GM23338 (cell line): ENCODE measurements around the gene MAGED4. TPM values are rescaled to one million over a fixed set of nuclear protein-coding genes. Genes with fewer than 3 reads are reported as not detected.

Experiments
- ATAC-seq: fragments of 200-7000 bp; cut with Tn5 transposase; 3 replicates; pipeline ENCODE4 v1.9.1; 2020
- DNase-seq: peaks from one replicate; pipeline ENCODE4 v3.0.0-alpha.2; 2015; ENCODE audit warnings: low spot score
- H2AFZ ChIP-seq: fragments of 200-600 bp; sonication (generic); 2 replicates; pipeline ENCODE4 v1.8.0; 2016; ENCODE audit warnings: antibody characterized with exemption, mild to moderate bottlenecking, moderate library complexity
- H3F3A ChIP-seq: fragments of 200-600 bp; sonication (generic); replicated peaks from 2 replicates; pipeline ENCODE4 v1.8.0; 2017; ENCODE audit warnings: antibody characterized with exemption, mixed run types, low read depth
- H3K27ac ChIP-seq: fragments of 200-600 bp; sonication (generic); 2 replicates; pipeline ENCODE4 v1.6.1; 2016; ENCODE audit warnings: low read depth
- H3K27me3 ChIP-seq: fragments of 200-600 bp; sonication (generic); 2 replicates; pipeline ENCODE4 v1.8.0; 2016; ENCODE audit warnings: mild to moderate bottlenecking, mixed run types, moderate library complexity; ENCODE audit not compliant: insufficient read depth
- H3K36me3 ChIP-seq: fragments of 200-600 bp; sonication (generic); 2 replicates; pipeline ENCODE4 v1.8.0; 2016; ENCODE audit warnings: mild to moderate bottlenecking; ENCODE audit not compliant: insufficient read depth
- H3K4me1 ChIP-seq: fragments of 200-600 bp; sonication (generic); 2 replicates; pipeline ENCODE4 v1.8.0; 2016; ENCODE audit warnings: mild to moderate bottlenecking, moderate library complexity; ENCODE audit not compliant: insufficient read depth
- H3K4me2 ChIP-seq: fragments of 200-600 bp; sonication (generic); 2 replicates; pipeline ENCODE4 v1.7.1; 2017; ENCODE audit warnings: mixed run types
- H3K4me3 ChIP-seq: fragments of 200-600 bp; sonication (generic); 2 replicates; pipeline ENCODE4 v1.6.1; 2016; ENCODE audit warnings: mixed run types
- H3K79me2 ChIP-seq: fragments of 200-600 bp; sonication (generic); replicated peaks from 2 replicates; pipeline ENCODE4 v1.8.0; 2017; ENCODE audit warnings: mild to moderate bottlenecking; ENCODE audit not compliant: insufficient read depth
- H3K9me2 ChIP-seq: fragments of 200-600 bp; sonication (generic); 2 replicates; pipeline ENCODE4 v1.8.0; 2017; ENCODE audit not compliant: insufficient read depth
- H4K20me1 ChIP-seq: fragments of 200-600 bp; sonication (generic); replicated peaks from 2 replicates; pipeline ENCODE4 v1.8.0; 2017; ENCODE audit warnings: mild to moderate bottlenecking; ENCODE audit not compliant: insufficient read depth
- H3K27ac Mint-ChIP-seq: 2 replicates; pipeline ENCODE4 v1.8.0; 2020; ENCODE audit warnings: inconsistent platforms, mild to moderate bottlenecking, moderate library complexity, mixed read lengths
- H3K27me3 Mint-ChIP-seq: 3 replicates; pipeline ENCODE4 v1.8.0; 2022; ENCODE audit warnings: low read depth, mild to moderate bottlenecking, moderate library complexity, mixed read lengths, inconsistent platforms; ENCODE audit not compliant: insufficient read depth, poor library complexity
- H3K36me3 Mint-ChIP-seq: 3 replicates; pipeline ENCODE4 v1.8.0; 2021; ENCODE audit warnings: low read depth, mild to moderate bottlenecking, inconsistent platforms, moderate library complexity, mixed read lengths
- H3K4me1 Mint-ChIP-seq: 3 replicates; pipeline ENCODE4 v1.8.0; 2020; ENCODE audit warnings: mild to moderate bottlenecking, inconsistent platforms, mixed read lengths
- H3K4me3 Mint-ChIP-seq: 3 replicates; pipeline ENCODE4 v1.8.0; 2021; ENCODE audit warnings: moderate library complexity, mild to moderate bottlenecking, inconsistent platforms, mixed read lengths
- H3K9me3 Mint-ChIP-seq: 3 replicates; pipeline ENCODE4 v1.8.0; 2020; ENCODE audit warnings: moderate library complexity, mild to moderate bottlenecking, inconsistent platforms, mixed read lengths
- CTCF ChIP-seq, 2 experiments: fragments of 200-600 bp in 1 of 2; sonication (generic) in 1 of 2; conservative IDR thresholded peaks; 2 replicates each; pipeline versions ENCODE4 v1.5.1 to v1.6.1; 2016 to 2017; ENCODE audit warnings: antibody characterized with exemption in 2 of 2, low read depth in 2 of 2, mild to moderate bottlenecking in 2 of 2, moderate library complexity in 1 of 2
- ETS1 ChIP-seq: IDR thresholded peaks from 2 replicates; pipeline ENCODE4 v1.6.1; 2016; ENCODE audit warnings: antibody characterized with exemption
- EZH2phosphoT487 ChIP-seq: fragments of 200-600 bp; sonication (generic); IDR thresholded peaks from one replicate; pipeline ENCODE4 v1.8.1; 2018; ENCODE audit warnings: antibody characterized with exemption; ENCODE audit not compliant: unreplicated experiment
- JUNB ChIP-seq: IDR thresholded peaks from one replicate; pipeline ENCODE4 v1.6.1; 2016; ENCODE audit warnings: antibody characterized with exemption; ENCODE audit not compliant: unreplicated experiment
- NANOG ChIP-seq: IDR thresholded peaks from 2 replicates; pipeline ENCODE4 v1.6.1; 2016; ENCODE audit warnings: antibody characterized with exemption, borderline replicate concordance
- POLR2AphosphoS5 ChIP-seq: IDR thresholded peaks from 2 replicates; pipeline ENCODE4 v1.6.1; 2016; ENCODE audit warnings: antibody characterized with exemption, low read depth
- ZNF331 ChIP-seq: fragments of 250-450 bp; sonication (Bioruptor Pico); IDR thresholded peaks from 2 replicates; pipeline ENCODE4 v1.5.0; 2020; ENCODE audit warnings: low read depth, mild to moderate bottlenecking, moderate library complexity
- ZNF462 ChIP-seq: fragments of 250-450 bp; sonication (Bioruptor Pico); IDR thresholded peaks from 2 replicates; pipeline ENCODE4 v1.5.0; 2020; ENCODE audit warnings: mild to moderate bottlenecking, moderate library complexity
- polyA plus RNA-seq: library from polyadenylated mRNA; unstranded; fragments of >200 nt; fragmentation: Nextera tagmentation; extraction: Ambion mirVana; gene quantifications from 2 replicates; pipeline ENCODE4 v1.2.1, GENCODE V29; 2016
- total RNA-seq: library from RNA; depleted of rRNA; stranded (reverse); fragments of >200 nt; shearing (Covaris generic); gene quantifications from 2 replicates; pipeline ENCODE4 v1.2.3, GENCODE V29; 2014

The MAGED4 gene
- total and polyA plus RNA-seq, 2 experiments from 2014 or later: 27.2 to 57.3 TPM

DNA sequence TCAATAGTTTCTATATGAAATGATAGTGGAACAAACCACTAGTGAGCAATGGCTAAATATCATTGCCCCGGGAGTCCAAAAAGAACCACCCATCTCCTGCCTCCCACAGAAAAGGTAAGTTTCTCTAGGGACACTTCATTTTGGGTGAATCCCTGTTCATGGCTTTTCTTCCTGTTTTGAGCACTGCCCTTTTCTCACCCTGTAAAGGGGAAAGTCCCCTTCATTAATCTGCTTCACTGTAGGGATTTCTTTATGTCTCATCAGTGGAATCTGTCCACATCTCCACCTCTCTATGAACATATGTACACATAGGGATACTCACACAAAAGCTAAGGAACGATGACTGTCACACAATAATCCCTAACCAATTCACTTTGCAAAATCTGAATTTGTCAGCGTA is 28.6 kb downstream of the MAGED4 start:
- Histone ChIP-seq H3K79me2 (no peaks in the 10 kb centered on the region), H3K4me1 (peaks cover 4% of the 10 kb centered on the region; the same call in 1 of the 2 replicates), H2AFZ (no peak overlapping the region), H3K4me2 (no peak overlapping the region), H3K9me2 (no peaks in the 10 kb centered on the region), H4K20me1 (no peaks in the 10 kb centered on the region), H3K27me3 (no peaks in the 10 kb centered on the region), H3K4me3 (no peak overlapping the region), H3F3A (no peaks in the 10 kb centered on the region), H3K36me3 (no peaks in the 10 kb centered on the region), H3K27ac (no peak overlapping the region)
- H3K4me3 Mint-ChIP-seq: no peak overlapping the region
- H3K36me3 Mint-ChIP-seq: no peaks in the 10 kb centered on the region
- DNase-seq (no peak), ATAC-seq (no peak)
- H3K27me3 Mint-ChIP-seq: no peaks in the 10 kb centered on the region
- H3K9me3 Mint-ChIP-seq: no peaks in the 10 kb centered on the region
- no peak overlapping the region for H3K27ac Mint-ChIP-seq
- no peaks in the 10 kb centered on the region; the same call in 2 of the 3 replicates for H3K4me1 Mint-ChIP-seq
- TF ChIP-seq JUNB (no peak), CTCF (conservative IDR thresholded peaks at IDR 0.05; ENCODE audit: low read depth in 2 of 2) (no peak), ETS1 (no peak), NANOG (no peak), POLR2AphosphoS5 (no peak), ZNF462 (CRISPR knock-in tag) (no peak), ZNF331 (no peak), EZH2phosphoT487 (no peak)
